Stimulated activated CD8-positive, alpha-beta memory T cell treated with anti-CD3 and anti-CD28 coated beads, Interleukin-12 subunit alpha, Interleukin-12 subunit beta, amount 100 ng/mL, for 24 hours (primary cell): ENCODE measurements around the gene RGL3.
"Not testable (repeated sequence)": the region's sequence is repeated elsewhere in the genome, so short reads cannot be mapped to it uniquely, and the experiment has no call there.

Source experiments
- DNase-seq: peaks from one replicate; pipeline ENCODE4 v3.0.0-alpha.2; 2020; ENCODE audit errors: extremely low read depth

Gene RGL3

GRCh38 chr19:11450570-11451326 lies 31.6 kb upstream of the RGL3 start:
- no peak for DNase-seq

DNA sequence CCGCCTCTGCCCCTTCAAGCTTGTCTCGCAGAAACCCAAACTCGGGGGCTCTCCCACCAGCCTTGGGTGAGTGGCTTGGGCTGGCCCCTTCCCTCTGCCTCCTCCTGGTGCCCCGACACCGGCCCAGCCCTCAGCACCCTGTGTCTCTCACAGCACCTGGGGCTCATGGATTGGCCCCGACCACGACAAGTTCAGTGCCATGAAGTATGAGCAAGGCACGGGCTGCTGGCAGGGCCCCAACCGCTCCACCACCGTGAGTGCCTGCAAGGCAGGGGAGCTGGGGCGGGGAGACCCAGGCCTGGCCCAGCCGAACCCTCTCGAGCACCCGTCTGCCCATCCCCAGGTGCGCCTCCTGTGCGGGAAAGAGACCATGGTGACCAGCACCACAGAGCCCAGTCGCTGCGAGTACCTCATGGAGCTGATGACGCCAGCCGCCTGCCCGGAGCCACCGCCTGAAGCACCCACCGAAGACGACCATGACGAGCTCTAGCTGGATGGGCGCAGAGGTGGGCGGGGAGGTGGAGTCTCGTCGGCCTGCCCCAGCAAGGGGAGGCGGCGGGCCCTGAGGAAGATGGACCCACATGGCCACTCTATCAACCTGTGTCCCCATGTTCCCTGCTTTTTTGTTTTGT lies 29.9 kb upstream of the RGL3 start:
- DNase-seq, result no peak

DNA sequence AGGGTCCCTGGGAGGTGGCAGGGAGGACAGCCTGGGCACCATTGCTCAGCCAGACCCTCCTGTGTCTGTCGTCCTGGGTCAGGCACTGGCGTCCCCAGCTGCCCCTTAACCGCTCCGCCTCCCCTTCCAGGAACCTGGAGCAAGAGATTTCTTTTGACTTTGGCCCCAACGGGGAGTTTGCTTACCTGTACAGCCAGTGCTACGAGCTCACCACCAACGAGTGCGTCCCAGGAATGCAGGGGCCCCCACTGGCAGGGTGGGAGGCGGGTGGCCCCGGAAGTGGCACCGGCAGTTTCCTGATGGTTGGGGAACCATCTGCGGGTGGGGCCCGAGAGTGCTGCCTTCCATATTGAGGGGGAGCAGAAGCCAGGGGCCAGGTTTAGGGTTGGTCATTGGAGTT lies 29.3 kb upstream of the RGL3 start:
- no peak for DNase-seq

- no peak for DNase-seq
Measured at GRCh38 chr19:11447347-11448262, 28.5 kb upstream of the RGL3 start.

GRCh38 chr19:11446652-11447301 lies 27.7 kb upstream of the RGL3 start:
- DNase-seq, result no peak

DNA sequence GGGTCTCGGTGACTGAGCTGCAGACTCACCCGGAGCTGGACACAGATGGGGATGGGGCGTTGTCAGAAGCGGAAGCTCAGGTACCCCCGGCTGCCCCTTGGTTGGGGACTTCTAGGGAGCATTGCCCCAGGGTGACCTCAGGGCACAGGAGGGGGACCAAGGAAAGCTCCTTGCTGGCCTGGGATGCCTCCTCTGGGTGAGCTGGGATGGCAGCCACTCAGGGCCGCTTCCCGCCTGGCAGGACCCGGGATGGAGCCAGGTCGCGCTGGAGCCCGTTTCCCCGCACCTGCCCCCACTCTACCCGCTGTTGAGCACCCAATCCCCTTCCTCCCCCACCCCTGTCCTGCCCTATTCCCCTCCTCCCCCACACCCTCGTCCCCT lies 27.1 kb upstream of the RGL3 start:
- no peak for DNase-seq

DNA sequence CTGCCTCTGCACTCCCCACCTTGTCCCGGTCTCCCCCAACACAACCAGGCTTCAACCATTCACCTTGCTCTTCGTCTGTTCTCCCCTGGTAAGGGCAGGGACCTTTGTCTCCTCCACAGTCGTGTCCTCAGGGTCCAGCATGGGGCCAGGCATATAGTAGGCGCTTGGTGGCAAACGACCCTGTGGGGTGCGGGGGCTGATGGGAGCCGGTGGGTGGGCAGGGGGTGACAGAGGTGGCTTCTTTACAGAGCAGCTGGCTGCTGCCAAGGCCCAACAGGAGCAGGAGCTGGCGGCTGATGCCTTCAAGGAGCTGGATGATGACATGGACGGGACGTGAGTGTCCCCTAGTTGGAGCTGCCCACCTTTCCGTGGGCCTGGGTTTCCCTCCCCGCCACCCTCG lies 26.0 kb upstream of the RGL3 start:
- DNase-seq, result no peak

DNA sequence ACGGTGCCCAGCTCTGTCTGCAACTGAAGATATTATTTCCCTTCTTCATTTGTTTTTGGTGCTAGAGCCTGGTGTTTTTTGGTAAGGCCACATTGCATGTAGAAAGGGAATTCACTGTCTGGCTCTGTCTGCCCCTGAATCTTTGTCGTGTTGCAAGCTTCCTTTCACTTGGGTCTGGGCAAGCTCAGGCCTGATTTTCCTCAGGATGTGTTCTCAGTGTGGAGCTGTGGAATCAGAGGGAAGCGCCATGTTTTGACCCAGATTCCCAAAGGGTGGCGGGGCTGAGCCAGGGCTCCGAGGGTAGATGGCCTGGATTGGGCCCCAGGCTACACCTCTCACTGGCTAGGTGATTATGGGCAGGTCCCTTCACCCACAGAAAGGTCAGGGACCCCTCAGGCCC lies 24.9 kb upstream of the RGL3 start:
- no peak for DNase-seq

DNA sequence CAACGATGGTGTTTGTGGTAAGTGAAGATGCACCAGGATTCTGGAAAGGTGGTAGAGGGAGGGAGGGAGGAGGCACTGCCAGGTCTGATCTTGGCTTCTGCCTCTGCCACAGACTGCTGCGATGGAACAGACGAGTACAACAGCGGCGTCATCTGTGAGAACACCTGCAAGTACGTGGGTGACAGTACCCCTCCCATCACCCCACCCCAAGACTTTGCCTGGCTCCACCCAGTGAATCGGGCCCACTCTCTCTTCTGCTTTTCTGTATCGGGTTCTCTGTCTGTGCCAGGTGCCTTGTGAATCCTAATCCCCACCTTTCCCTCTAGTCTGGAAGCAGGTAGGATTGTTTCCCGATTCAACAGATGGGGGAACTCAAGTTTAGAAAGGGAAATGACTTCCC lies 18.8 kb upstream of the RGL3 start:
- no peak for DNase-seq

- DNase-seq, result no peak
Measured at GRCh38 chr19:11435833-11436313, 16.8 kb upstream of the RGL3 start.

DNA sequence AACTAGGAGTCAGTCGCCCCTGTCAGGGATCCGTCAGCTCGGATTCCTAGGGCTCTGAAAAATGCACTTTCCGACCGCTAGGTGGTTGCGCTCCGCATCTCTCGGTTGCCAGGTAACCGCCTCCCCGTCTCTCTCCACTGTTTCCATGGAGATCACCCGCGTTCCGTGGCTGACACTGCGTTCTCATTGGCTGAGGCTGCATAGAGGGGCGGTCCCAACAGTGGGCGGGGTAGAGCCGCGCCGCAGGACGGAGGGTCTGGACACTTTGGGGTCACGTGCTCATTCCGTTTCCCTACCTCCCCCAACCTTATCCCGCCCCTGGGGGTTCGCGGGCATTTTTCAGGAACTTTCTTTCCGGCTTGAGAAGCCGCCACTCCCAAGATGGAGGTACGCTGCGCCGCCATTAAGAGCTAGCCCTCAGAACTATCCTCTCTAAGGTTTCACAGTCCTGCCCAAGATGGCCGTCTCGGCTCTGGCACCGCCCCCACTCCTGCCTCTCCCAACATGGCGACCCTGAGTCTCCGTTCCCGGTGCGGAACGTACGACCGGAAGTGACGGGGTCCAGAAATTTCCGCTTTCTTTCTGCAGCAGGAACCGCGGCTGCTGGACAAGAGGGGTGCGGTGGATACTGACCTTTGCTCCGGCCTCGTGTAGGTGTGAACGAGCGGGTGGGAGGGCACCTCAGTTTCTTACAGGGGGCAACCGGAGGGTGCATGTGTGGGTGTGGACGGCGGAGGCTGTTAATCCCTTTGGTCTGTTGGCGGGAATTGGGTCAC lies 16.1 kb upstream of the RGL3 start, which contains the start of the genes ODAD3 and PRKCSH:
Gene ODAD3 (minus strand): TSS at position 65 of the 776 bp plus-strand sequence. CDS start 105 bp downstream, outside the sequence.
Gene PRKCSH (plus strand): TSS at position 579 of the 776 bp plus-strand sequence. CDS start 483 bp downstream, outside the sequence.
- peak; percentile 97 for DNase-seq

- DNase-seq, result no peak
Measured at GRCh38 chr19:11434703-11435056, 15.6 kb upstream of the RGL3 start.

GRCh38 chr19:11433526-11433925 lies 14.4 kb upstream of the RGL3 start:
- not testable (repeated sequence) for DNase-seq

DNA sequence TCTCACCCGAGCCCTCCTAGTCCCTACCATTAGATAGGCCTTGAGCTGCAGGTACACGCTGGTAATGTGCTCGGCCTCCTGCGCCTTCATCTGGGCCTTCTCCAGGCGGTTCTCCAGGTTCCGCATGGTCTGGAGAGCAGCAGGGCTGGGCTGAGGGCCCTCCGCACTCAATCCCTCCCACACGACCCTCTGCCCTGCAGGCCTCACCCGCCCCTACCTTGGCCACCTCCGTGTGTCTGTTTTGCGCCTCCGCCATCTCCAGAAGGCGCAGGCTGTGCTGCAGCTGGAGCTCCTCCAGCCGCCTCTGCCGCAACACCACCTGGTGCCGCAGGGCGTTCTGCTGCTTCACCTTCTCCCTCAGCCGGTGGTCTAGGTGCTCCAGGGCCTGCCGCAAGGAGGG lies 7.5 kb upstream of the RGL3 start:
- DNase-seq, result no peak

DNA sequence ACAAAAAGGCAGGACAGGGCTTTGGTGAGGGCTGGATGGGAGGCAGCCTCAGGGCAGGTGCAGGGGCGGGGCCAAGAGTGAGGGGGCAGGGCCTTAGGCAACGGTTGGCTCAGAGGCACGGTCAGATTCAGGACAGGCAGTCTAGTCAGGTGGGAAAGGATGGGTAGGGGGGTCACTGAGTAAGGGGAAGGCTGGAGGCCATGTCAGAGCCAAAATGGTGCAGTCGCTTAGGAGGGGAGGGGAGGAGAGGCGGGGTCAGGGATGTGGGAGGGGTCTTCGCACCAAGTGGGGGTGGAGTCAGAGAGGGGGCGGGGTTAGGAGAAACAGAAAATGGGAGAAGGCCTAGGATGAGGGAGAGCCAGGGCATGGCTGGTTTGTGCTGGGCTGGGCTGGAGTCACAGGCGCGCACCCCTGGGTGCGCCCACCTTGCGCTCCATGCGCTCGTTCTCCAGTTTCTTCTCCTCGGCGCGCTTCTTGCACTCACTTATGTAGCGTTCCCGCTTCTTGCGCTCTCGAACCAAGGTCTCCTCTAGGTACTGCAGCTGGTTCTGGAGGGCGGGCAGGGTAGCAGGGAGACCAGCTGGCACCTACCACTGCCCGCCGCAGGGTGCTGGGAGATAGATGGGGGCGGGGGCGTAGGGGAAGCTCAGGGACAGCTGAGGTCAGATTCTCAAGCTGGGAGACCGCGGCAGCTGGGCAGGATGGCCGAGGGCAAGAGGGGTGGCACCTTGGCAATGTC lies 6.8 kb upstream of the RGL3 start:
- DNase-seq, result no peak

DNA sequence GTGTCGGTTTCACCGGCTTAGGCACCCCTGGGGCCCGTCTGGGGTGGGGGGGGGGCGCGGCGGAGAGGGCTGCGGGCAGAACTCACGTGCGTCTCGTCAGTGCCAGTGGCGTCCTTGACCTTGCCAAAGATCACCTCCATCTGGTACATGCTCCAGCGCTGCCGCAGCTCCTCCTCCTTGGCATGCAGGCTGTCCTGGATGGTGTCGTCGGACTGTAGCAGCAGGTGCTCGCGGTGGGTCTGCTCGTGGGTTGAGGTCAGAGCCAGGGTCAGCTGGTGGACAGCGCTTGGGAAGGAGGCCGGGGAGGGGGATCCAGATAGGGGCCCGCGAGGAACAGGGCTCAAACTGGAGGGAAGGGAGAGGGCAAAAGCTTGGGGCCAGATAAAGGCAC lies 4.7 kb upstream of the RGL3 start:
- no peak for DNase-seq

DNA sequence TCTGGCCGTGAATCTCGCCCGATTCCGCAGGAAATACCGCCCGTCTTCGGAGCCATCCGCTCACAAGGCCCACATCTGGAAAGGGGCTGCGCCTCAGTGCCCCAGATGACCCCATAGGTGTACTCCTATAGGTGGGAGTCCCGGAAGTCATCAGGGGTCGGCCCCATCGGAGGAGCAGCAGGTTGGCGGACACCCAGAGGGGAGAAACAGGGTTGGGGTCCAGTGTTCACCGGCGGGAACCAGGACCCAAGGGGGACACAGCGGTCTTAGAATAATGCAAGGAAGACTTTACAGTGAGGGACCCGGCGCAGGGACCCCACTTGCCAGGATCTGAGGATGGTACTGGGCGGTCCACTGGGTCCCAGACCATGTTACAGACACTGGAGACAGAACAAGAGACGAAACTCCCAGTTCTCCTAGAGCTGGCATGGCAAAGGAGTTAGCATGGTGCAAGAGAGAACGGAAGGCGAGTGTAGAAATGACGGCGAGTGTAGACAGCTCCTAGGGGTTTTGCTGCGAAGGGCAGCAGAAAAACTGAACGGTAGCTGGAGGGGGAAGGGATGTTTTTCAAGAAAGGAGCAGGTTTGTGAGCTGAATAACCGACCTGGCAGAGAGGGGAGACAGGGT lies 4.2 kb upstream of the RGL3 start:
- DNase-seq, result no peak

- peak; percentile 37 for DNase-seq
Measured at GRCh38 chr19:11422163-11423065, 3.3 kb upstream of the RGL3 start.
